HG03342 (cell line): ENCODE data around the gene ASH1L.
"Not testable (repeated sequence)": the region's sequence is repeated elsewhere in the genome, so short reads cannot be mapped to it uniquely, and the experiment has no call there.

Source experiments
- ATAC-seq: cut with Tn5 transposase; IDR thresholded peaks from one replicate; pipeline ENCODE4 v1.9.1; 2021; ENCODE audit warnings: mild to moderate bottlenecking, moderate library complexity; ENCODE audit not compliant: unreplicated experiment

ASH1L gene

DNA sequence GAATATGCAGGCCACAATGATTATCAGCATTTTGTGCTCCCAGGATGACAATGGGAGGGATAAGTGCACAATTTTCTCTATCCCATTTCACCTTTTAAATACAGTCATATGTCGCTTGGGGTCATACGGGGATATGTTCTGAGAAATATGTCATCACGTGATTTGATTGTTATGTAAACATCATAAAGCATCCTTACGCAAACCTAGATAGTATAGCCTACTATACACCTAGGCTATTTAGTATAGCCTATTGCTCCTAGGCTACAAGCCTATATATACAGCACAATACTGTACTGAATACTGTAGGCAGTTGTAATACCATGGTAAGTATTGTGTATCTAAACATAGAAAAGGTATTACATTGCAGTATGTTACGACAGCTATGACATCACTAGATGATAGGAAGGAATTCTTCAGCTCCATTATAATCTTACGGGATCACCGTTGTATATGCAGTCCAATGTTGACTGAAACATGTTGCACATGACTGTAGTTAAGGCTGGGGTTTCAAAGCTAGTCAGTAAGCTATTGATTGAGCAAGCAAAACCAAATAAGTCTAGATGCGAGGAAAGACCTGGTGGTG, 223.0 kb downstream of the ASH1L start:
- ATAC-seq: no peak

DNA sequence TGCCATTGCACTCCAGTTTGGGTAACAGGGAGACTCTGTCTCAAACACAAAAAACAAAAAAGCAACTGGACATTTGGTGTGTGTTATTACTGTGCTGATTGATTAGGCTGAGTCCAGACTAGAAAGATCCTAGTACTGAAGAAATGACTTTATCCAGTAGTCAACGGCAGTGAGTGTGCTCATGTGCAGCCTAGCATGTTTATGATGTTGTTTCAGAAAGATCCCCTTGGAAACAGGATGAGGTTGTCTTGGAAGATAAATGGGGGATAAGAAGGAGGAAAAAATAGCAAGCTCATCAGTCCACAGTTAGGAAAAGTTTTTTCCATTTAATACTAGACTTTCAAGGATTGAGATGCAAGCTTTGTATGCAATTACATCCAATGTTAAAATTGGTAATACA, 227.6 kb downstream of the ASH1L start:
- ATAC-seq: no peak

DNA sequence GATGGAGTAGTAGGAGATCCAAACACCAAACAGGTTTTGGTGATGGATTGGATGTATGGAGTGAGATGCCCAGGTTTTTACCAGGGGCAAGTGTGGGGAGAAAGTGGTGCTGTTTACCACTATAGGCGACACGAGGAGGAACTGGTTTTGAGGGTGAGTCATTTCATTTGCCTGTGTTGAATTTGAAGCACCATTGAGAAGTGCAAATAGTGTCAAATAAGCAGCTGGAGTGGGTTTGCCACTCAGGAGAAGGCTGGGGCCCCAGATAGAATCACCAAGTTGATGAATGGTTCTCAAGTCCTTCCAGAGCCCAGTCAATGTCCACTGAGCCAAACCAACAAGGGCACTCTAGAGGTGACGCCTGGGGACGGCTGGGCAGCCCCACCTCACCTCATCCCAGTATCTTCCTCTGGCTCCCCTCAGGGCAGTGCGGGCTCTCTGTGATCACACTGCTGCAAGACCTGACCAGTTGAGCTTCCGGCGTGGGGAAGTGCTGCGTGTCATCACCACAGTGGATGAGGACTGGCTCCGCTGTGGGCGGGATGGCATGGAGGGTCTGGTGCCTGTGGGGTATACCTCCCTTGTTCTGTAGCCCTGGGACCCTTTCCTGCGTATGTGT, 232.5 kb downstream of the ASH1L start:
- ATAC-seq: no peak

DNA sequence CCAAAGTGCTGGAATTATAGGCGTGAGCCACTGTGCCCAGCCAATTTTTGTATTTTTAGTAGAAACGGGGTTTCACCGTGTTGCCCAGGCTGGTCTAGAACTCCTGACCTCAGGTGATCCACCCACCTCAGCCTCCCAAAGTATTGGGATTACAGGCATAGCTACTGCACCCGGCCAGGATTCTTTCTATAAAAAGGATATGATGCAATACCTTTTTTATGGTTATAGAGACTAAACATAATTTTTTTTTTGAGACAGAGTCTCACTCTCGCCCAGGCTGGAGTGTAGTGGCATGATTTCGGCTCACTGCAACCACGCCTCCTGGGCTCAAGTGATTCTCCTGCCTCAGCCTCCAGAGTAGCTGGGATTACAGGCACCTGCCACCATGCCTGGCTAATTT, 233.7 kb downstream of the ASH1L start:
- ATAC-seq: not testable (repeated sequence)

DNA sequence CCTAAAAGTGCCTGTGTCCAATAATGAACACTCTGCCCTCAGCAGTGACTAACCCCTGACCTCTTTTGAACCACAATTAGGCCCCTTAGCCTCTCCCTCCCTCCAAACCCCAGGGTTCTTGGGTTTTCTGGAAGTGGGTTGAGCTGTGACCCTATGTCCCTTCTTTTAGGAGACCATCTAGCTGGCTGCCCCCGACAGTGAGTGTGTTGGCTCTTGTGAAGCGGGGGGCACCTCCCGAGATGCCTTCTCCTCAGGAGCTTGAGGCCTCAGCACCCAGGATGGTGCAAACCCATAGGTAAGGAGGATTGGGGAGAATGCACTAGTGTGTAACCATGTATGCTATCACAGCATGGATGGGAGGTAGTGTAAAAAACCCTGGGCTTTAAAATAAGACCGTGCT, 234.6 kb downstream of the ASH1L start:
- no peak for ATAC-seq

DNA sequence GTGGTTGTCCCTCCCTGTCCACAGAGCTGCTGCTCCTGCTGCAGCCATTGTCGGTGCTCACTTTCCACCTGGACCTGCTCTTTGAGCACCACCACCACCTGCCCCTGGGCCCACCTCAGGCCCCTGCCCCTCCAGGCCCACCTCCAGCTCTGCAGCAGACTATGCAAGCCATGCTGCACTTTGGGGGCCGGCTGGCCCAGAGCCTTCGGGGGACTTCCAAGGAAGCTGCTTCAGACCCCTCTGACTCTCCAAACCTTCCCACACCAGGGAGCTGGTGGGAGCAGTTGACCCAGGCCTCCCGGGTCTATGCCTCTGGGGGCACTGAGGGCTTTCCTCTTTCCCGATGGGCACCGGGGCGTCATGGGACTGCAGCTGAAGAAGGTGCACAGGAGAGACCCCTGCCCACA, 236.0 kb downstream of the ASH1L start:
- ATAC-seq: no peak

DNA sequence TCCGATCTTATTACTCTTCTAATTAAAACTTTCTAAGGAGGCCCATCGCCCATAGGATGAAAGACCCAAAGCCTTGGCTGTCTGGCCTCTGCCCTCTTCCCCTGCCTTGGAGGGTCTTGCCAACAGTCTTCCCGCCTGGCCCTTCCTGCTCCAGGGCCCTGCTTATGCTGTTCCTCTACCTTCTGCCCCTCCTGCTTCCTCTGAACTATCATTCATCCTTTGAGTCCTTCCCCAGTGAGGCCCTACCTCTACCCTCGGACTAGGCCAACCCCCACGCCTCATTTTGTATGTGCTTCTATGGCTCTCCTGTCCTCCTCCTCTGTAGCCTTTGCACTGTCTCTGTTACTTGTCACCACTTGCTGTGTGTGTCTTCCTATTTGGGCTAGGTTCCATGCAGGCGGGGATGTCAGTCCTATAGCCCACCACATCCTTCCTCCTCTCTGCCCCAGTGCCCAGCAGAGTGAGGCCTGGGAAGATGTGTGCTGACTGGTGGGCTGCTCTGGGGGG, 236.5 kb downstream of the ASH1L start:
- no peak for ATAC-seq

DNA sequence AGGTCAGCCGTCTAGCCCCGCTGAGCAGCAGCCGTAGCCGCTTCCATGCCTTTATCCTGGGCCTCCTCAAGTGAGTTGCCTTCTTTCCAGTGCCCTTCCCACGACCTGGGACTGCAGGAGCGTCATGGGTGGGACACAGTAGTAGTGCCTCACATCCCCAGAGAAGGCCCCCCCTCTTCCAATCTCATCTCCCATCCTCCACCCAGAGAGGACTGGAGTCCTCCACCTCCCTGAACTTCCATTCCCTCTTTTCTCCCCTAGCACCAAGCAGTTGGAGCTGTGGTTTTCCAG, 237.1 kb downstream of the ASH1L start:
- no peak for ATAC-seq

DNA sequence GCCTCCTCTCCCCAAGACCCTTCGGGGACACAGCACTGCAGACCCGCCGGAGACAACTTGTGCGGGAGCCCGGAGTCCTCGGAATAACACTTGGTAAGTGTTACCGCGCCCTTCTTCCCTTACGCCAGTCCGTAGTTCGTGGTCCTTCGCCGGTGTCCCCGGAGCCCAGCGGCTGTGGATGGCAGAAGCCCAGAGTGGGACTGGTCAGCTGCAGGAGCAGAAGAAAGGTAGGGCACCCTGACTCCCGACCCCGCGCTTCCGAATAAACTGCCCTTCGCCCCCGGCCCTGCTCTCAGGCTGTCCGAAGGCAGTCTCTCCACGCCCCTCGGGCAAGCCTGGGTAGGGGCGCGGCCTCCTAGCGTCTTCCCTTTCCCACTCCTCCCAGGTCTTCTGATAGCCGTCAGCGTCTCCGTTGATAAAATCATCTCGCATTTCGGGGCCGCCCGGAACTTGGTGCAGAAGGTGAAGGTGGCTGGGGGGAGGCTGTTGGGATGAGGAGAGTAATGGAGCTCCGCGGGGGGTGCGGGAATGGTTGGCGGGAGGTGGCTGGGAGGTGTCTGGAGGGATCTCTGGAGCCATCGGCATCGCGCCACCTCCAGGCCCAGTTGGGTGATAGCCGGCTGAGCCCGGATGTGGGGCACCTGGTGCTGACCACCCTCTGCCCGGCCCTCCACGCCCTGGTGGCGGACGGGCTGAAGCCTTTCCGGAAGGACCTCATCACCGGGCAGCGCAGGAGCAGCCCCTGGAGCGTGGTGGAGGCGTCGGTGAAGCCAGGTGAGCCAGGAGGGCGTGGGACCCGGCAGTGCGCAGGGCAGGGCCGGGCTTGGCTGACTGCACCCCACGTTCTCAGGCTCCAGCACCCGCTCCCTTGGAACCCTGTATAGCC, 237.6 kb downstream of the ASH1L start:
- no peak for ATAC-seq

DNA sequence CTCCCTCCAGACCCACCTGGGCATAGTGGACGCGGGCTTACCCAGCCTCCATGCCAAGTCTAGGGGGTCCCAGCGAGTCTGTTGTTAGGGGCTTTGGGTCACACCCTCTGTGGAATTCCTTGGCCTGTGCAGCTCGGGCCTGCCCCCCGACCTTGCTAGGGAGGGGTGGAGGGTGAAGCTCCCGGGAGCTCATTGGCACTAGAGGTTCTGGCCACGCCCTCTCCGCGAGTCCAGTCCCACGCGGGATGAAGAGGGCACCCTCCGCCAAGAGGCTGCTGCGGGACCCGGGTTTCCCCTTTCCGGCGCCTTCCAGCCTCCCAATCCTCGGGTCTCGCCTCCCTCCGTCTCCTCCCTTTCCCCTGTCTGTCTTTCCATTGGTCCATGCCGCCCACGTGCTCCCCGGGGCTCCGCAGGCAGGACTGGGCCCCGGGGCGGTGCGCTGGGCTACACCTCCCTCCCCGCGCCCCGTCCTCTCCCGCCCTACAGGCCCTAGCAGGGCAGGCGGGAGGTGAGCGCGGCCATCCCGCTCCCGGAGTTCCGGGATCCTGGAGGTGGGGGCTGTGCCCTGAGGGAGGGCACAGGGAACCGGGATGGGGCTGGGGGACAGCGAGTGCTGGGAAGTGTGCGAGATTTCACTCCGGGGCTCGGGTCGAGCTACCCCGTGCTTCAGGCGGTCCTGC, 238.4 kb downstream of the ASH1L start:
- ATAC-seq: peak; percentile 61

DNA sequence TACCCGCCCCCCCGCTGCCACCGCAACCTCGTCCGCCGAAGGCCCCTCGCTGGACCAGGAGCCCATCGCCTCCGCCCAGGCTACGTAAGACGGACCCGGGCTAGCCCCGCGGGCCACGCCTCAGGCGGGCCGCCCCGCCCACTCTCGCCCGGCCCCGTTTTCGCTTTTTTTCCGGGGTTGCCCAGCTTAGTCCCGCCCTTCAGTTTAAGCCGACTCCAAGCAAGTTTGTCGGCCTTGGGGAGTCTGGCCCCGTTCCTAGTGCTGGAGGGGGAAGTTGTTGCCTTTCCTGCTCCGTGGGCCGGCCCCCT, 238.9 kb downstream of the ASH1L start:
- ATAC-seq: peak; percentile 30

DNA sequence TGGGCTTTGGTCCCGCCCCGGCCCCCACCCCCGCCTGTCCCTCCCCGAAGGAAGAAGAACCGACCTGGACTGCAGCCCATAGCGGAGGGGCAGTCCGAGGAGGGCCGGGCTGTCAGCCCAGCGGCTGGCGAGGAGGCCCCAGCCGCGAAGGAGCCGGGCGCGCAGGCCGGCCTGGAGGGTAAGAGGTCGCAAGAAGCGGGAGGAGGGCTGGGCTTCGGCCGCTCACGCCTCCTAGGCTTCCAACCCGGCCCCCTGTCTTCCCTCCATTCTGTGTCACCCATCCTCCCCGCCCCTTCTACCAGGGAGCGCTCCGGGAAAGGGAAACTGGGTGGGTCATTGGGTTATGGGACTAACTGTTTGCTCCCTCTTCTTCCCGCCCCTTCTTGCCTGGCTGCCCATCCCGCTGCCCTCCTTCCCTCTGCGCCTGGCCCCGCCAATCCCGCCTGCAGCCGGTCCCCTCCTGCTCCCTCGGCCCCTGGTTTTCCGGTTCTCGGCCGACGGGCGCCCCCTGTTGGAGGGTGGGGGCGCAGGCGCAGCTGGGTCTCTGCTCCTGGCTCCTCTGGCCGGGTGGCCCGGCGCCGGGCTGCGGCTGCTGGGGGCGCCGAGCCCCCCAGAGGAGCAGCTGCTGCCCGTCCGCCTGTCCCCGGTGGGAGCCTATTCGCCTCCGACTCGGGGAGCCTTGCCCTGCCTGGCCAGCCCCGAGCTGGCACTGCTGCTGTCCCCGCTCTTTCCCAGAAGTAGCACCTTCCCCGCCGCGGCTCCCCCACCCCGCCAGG, 239.5 kb downstream of the ASH1L start:
- peak; percentile 43 for ATAC-seq

DNA sequence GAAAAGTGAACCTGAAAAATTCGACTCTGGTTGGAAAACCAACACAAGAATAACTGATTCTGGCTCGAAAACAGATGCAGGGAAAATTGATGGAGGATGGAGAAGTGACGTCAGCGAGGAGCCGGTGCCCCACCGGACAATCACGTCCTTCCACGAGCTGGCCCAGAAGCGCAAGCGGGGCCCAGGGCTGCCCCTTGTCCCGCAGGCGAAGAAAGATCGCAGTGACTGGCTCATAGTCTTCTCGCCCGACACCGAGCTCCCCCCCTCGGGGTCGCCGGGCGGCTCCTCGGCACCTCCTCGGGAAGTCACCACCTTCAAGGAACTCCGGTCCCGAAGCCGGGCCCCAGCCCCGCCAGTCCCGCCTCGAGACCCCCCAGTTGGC, 240.0 kb downstream of the ASH1L start:
- no peak for ATAC-seq

DNA sequence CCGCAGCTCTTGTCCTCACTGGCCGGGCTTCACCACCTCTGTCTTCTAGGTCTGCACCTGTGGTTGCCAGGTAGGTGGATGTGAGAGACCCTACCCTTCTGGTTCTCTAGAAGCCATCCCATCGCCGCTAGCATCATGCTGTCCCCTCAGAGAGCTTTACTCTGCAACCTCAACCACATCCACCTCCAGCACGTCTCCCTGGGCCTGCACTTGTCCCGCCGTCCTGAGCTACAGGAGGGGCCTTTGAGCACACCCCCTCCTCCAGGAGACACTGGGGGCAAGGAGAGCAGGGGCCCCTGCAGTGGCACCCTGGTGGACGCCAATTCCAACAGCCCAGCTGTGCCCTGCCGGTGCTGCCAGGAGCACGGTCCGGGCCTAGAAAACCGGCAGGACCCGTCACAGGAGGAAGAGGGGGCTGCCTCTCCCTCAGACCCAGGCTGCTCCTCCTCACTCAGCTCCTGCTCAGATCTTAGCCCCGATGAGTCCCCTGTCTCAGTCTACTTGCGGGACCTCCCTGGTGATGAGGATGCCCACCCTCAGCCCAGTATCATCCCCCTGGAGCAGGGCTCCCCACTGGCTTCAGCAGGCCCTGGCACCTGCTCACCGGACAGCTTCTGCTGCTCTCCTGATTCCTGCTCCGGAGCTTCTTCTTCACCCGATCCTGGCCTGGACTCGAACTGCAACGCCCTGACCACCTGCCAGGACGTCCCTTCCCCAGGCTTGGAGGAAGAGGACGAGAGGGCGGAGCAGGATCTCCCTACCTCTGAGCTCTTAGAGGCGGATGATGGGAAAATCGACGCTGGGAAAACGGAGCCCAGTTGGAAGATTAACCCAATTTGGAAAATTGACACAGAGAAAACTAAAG, 240.7 kb downstream of the ASH1L start:
- ATAC-seq: no peak

DNA sequence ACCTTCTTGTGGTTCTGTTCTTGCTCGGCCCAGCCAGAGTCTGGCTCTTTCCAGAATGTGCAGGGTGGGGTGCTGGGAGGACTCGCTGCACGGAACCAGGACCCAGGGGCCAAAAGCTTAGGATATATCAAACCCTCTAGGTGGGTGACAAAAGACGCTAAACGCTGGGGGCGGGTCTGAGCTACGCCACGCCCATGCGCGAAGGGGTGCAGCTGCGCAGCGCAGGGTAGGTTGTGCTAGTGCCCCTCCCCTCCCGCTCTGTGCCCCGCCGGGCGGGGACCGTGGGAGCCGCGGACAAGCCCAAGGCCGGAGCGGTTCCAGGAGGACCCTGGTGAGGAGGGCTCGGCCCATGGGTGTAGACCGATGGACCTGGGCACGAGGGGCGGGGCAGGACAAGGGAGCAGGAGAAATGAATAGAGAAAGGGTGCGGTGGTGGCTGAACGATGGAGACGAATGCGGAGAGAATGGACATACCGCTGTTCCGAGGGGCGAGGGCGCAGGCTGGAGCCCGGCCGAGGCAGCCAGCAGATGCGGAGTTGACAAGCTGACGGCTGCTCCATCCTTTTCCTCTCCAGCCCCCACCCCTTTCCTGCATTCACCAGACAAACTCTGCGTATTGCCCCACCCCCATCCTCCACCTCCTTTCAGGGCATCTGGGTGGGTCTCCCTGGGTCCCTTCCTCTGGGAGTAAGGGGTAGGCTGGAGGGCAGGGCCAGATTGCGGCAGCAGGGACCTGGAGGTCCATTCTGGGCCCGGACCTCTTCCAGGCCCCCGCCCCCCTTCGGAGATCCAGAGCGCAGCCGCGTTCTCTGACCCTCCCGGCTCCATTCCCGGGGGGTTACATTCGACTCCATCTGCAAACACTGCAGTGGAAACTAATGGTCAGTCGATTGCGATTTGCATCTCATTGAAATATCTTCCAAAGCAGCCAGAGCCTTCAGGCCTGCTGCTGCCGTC, 241.7 kb downstream of the ASH1L start, which contains the start of gene RUSC1:
TSS of gene RUSC1 (plus strand) at position 234 of the 957 bp plus-strand sequence. CDS start 880 bp downstream, outside the sequence.
- ATAC-seq: peak; percentile 29

DNA sequence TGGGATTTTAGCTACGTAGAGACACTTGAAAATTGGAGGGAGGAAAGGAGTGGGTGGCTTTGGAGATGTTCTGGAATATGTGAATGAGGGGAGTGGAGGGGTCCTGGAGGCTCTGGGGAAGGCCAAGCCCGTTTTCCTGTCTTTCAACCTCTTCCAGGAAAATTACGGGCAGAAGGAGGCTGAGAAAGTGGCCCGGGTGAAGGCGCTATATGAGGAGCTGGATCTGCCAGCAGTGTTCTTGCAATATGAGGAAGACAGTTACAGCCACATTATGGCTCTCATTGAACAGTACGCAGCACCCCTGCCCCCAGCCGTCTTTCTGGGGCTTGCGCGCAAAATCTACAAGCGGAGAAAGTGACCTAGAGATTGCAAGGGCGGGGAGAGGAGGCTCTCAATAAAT, 242.4 kb downstream of the ASH1L start:
- no peak for ATAC-seq

DNA sequence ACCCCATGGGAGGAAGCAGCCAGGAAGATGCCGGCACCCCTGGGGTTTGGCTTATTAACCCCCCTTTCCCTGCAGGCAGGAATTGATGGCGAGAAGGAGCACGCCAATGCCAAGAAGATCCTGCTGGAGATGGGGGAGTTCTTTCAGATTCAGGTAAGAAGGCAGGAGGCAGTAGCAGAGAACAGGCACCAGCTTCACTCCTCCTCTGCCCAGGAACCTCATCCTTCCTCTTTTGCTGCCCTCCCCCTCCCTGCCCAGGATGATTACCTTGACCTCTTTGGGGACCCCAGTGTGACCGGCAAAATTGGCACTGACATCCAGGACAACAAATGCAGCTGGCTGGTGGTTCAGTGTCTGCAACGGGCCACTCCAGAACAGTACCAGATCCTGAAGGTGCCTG, 243.1 kb downstream of the ASH1L start:
- ATAC-seq: no peak

DNA sequence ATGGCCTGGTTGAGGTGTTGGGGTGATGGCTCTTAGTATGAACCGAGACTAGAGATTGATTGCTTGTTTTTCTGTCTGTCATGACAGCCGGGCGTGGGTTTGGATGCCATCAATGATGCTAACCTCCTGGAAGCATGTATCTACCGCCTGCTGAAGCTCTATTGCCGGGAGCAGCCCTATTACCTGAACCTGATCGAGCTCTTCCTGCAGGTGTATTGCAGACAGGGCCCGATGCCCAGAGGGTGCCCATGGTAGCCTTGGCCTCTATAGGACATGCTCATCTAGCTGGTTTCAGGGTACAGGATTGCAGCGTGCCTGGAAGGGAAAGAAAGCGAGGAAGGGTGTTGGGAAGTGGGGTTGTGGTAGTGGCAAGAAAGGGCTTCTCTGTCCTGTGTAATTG, 244.5 kb downstream of the ASH1L start:
- no peak for ATAC-seq

DNA sequence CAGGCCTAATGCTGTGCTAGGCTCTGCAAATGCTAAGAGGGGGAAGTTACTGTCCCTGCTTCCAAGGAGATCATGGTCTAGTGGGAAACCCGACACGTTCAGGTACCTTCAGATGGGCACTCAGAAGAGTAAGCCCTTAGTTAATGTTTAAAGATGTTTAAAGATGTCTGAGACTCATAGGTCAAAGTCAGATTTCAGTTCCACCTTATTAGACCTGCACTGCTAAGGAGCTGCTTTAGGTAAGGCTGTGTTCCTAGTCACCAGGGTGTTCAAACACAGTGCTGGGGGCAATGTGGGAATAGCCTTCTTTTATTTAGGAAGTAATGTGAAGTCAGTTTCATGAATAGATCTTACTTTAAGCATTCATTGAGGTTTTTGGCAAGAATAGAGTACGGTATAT, 245.7 kb downstream of the ASH1L start:
- ATAC-seq: no peak
